ENCODE measurements around the gene TREML1. TPM values are rescaled to one million over a fixed set of nuclear protein-coding genes. Genes with fewer than 3 reads are reported as not detected.

TREML1 gene
- total RNA-seq, 2 donors from 2014 or later = not detected

Other genes with a start within 250 kb of the TREML1 start
- gene UNC5CL, start 115.1 kb downstream of the TREML1 start, total RNA-seq = under 1 TPM; 0.27 to 0.86 TPM
- not detected for gene TSPO2, start 111.9 kb downstream of the TREML1 start, total RNA-seq
- gene APOBEC2, start 101.1 kb downstream of the TREML1 start, total RNA-seq = 100 to 1,000 TPM in 1 of 2 donors, 10 to 100 TPM in 1; 42.1 to 103 TPM
- gene OARD1, start 82.0 kb downstream of the TREML1 start, total RNA-seq = 10 to 100 TPM; 13.9 to 16.3 TPM
- gene NFYA, start 81.4 kb downstream of the TREML1 start, total RNA-seq = 10 to 100 TPM; 11.5 to 11.8 TPM
- gene TREM2, start 8.8 kb upstream of the TREML1 start, total RNA-seq = 1 to 10 TPM; 1.1 to 3.1 TPM
- gene TREML2, start 46.8 kb upstream of the TREML1 start, total RNA-seq = under 1 TPM; 0.13 to 0.15 TPM
- gene TREML4, start 74.0 kb upstream of the TREML1 start, total RNA-seq = not detected
- 1 to 10 TPM; 1.7 to 3.0 TPM for gene TREM1, start 132.3 kb upstream of the TREML1 start, total RNA-seq
- gene NCR2, start 181.3 kb upstream of the TREML1 start, total RNA-seq = not detected

Measured in left cardiac atrium (tissue), 2 donors.